Small intestine (tissue), 16 donors: ENCODE data around the gene DVL2. TPM values are rescaled to one million over a fixed set of nuclear protein-coding genes. Genes with fewer than 3 reads are reported as not detected.
A peak's percentile ranks its signal among the peaks of the same experiment; 100 is the strongest.

ENCODE experiments used
- DNase-seq, 2 donors: peaks; one replicate each; pipeline versions ENCODE4 v3.0.0 to v3.0.0-alpha.2; 2013
- FAIRE-seq: peaks from 2 replicates; lab custom pipeline; 2012; peaks lifted over from hg19 to GRCh38; lab: Jason Lieb, UNC
- H3K27ac ChIP-seq, 3 donors: one replicate each; pipeline ENCODE4 v1.5.1; 2013; ENCODE audit warnings: low read length in 2 of 3, mild to moderate bottlenecking in 2 of 3, control low read depth in 1 of 3, inconsistent platforms in 1 of 3, low read depth in 1 of 3, moderate library complexity in 1 of 3
- H3K27me3 ChIP-seq, 3 donors: one replicate each; pipeline ENCODE4 v1.6.1; 2013; ENCODE audit warnings: low read length in 3 of 3, inconsistent platforms in 1 of 3; ENCODE audit not compliant: control insufficient read depth in 3 of 3, insufficient read depth in 3 of 3
- H3K36me3 ChIP-seq, 3 donors: one replicate each; pipeline ENCODE4 v1.6.1; 2013; ENCODE audit warnings: low read length in 3 of 3, inconsistent platforms in 1 of 3, low read depth in 1 of 3, mild to moderate bottlenecking in 1 of 3, moderate library complexity in 1 of 3; ENCODE audit not compliant: control insufficient read depth in 3 of 3, insufficient read depth in 2 of 3
- H3K4me1 ChIP-seq, 3 donors: one replicate each; pipeline ENCODE4 v1.6.1; 2013; ENCODE audit warnings: low read length in 2 of 3, inconsistent platforms in 1 of 3, low read depth in 1 of 3, mild to moderate bottlenecking in 1 of 3, moderate library complexity in 1 of 3; ENCODE audit not compliant: control insufficient read depth in 3 of 3, insufficient read depth in 2 of 3
- H3K4me3 ChIP-seq, 3 donors: one replicate each; pipeline ENCODE4 v1.5.1; 2013; ENCODE audit warnings: low read length in 3 of 3, control low read depth in 1 of 3, inconsistent platforms in 1 of 3, low read depth in 1 of 3, mild to moderate bottlenecking in 1 of 3, moderate library complexity in 1 of 3
- H3K9me3 ChIP-seq, 2 donors: one replicate each; pipeline ENCODE4 v1.6.1; 2013; ENCODE audit warnings: low read depth in 1 of 2, low read length in 1 of 2; ENCODE audit not compliant: control insufficient read depth in 2 of 2, insufficient read depth in 1 of 2
- WGBS, 3 donors: extraction: QIAGEN DNeasy Blood & Tissue Kit; methylation state at CpG; one replicate each; pipeline ENCODE4 v1.1.7; 2013; 5-methylcytosine and 5-hydroxymethylcytosine counted together
- long read RNA-seq, 10 donors: transcript quantifications; one replicate each; lab custom pipeline, GENCODE V29; 2026
- polyA plus RNA-seq, 4 donors: library from polyadenylated mRNA; stranded (reverse) in 3 of 4; unstranded in 1 of 4; fragments of 200-250 nt in 3 of 4; fragments of 120-200 nt in 1 of 4; gene quantifications; one replicate each; pipeline versions ENCODE4 v1.2.1 to v1.2.3, GENCODE V29; 2013
- donor health status: healthy with polysubstance abuse.
- donor health status: control.
- donor health status: control.
- donor health status: Bipolar disorder and iron deficiency.
- donor health status: healthy.

The DVL2 gene
- polyA plus RNA-seq = 10 to 100 TPM in 3 of 4 donors, 1 to 10 TPM in 1; 8.1 to 44.4 (median 16.0) TPM
- long read RNA-seq, donor 1 = 0 reads
- long read RNA-seq, donor 2, partial matches to known transcripts = 0 of 2 reads
- long read RNA-seq, donor 2, other reads (novel, unspliced or antisense) = 0 of 2 reads
- long read RNA-seq, donor 3, partial matches to known transcripts = 0 of 3 reads
- long read RNA-seq, donor 3, other reads (novel, unspliced or antisense) = 0 of 3 reads
- long read RNA-seq, donor 4 = 0 reads
- long read RNA-seq, donor 5 = 0 reads
- long read RNA-seq, donor 6 = 0 reads
- long read RNA-seq, donor 7, partial matches to known transcripts = 0 of 4 reads
- long read RNA-seq, donor 7, other reads (novel, unspliced or antisense) = 0 of 4 reads
- long read RNA-seq, donor 8 = 0 reads
- long read RNA-seq, donor 9 = 0 reads
- long read RNA-seq, donor 10, partial matches to known transcripts = 0 of 3 reads
- long read RNA-seq, donor 10, other reads (novel, unspliced or antisense) = 0 of 3 reads

GRCh38 chr17:7234083-7234951 is at the start of gene DVL2:
DVL2 (minus strand) TSS chr17:7234517; CDS start chr17:7234262, 255 bp downstream.
- Histone ChIP-seq H3K4me3 (peak within 1 kb of the TSS; percentile 74 to 93 (median 75)), H3K4me1 (peaks cover 2 to 39% (median 4%) of the 10 kb centered on the region in 3 donors), H3K36me3 (peaks cover 2 to 50% (median 5%) of the 10 kb centered on the region in 3 donors), H3K27ac (peak within 1 kb of the TSS; percentile 41 to 92 (median 86)), H3K9me3 (no peaks in the 10 kb centered on the region), H3K27me3 (no peaks in the 10 kb centered on the region)
- DNase-seq (peak; percentile 95 to 98), FAIRE-seq (no peak)
- WGBS, 3 donors = 0 to 1% (median 0%) methylated on average over 56 to 72 of the region's 72 CpGs

GRCh38 chr17:7283471-7284216 is 49.3 kb upstream of the DVL2 start:
- Histone ChIP-seq H3K27me3 (peaks cover 0 to 17% (median 2%) of the 10 kb centered on the region in 3 donors), H3K27ac (no peak overlapping the region), H3K36me3 (no peaks in the 10 kb centered on the region), H3K4me1 (peaks cover 0 to 30% (median 0%) of the 10 kb centered on the region in 3 donors), H3K4me3 (no peak overlapping the region), H3K9me3 (no peaks in the 10 kb centered on the region)
- FAIRE-seq (no peak), DNase-seq (no peak)
- 85 to 87% (median 86%) methylated on average over 18 of the region's 18 CpGs for WGBS, 3 donors

- Histone ChIP-seq H3K36me3 (no peaks in the 10 kb centered on the region), H3K9me3 (no peaks in the 10 kb centered on the region), H3K4me3 (no peak overlapping the region), H3K4me1 (peaks cover 0 to 30% (median 0%) of the 10 kb centered on the region in 3 donors), H3K27ac (no peak overlapping the region), H3K27me3 (peaks cover 0 to 17% (median 2%) of the 10 kb centered on the region in 3 donors)
- WGBS, 3 donors = 53 to 56% (median 55%) methylated on average over 6 of the region's 6 CpGs
- no peak for FAIRE-seq
- no peak for DNase-seq
Observed at GRCh38 chr17:7282752-7283321, 48.5 kb upstream of the DVL2 start.

DNA sequence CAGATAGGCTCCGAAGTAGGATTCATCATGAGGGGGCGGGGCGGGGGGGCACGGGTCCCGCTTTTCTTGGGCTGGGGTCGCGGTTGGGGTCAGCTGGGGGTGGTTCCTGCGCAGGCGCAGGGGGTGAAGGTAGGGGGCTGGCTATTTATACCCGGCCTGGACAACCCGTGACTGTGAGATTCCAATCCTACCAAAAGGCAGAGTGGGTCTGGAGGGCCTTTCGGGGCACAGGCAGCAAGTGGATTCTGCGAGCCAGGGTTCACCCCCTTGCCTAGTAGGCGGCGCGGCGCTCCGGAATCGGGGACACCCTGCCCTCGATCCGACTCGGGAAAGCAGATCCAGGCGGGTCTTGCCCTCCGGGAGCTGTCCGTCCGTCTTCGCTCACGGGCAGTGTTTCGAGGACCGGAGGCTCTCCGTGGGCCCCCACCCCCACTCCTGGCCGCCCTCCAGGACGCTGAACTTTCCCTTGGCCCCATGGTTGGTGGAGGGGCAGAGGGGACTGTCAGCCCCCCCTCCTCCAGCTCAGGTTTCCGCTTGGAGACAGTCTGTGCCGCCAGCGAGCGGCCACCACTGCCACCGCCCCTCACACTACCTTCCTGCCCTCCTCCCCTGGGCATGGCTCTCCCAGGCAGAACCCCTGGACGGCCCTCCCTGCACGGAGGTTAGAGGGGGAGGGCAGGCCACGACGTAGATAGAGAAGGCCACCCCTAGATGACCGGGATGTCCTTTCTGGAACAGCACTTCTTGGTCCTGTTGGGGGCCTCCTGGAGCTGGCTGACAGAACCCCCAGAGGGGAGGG is 47.8 kb upstream of the DVL2 start:
- peak overlapping the region in 2 of 3 donors; percentile 44 to 48 for H3K4me3 ChIP-seq
- FAIRE-seq (no peak), DNase-seq (peak in 1 of 2 donors; percentile 37)
- peak overlapping the region in 1 of 3 donors; percentile 22 for H3K27ac ChIP-seq
- H3K27me3 ChIP-seq = peaks cover 0 to 17% (median 0%) of the 10 kb centered on the region in 3 donors
- H3K36me3 ChIP-seq = no peaks in the 10 kb centered on the region
- 4 to 7% (median 6%) methylated on average over 35 to 43 of the region's 43 CpGs for WGBS, 3 donors
- peaks cover 0 to 30% (median 0%) of the 10 kb centered on the region in 3 donors for H3K4me1 ChIP-seq
- H3K9me3 ChIP-seq = no peaks in the 10 kb centered on the region

DNA sequence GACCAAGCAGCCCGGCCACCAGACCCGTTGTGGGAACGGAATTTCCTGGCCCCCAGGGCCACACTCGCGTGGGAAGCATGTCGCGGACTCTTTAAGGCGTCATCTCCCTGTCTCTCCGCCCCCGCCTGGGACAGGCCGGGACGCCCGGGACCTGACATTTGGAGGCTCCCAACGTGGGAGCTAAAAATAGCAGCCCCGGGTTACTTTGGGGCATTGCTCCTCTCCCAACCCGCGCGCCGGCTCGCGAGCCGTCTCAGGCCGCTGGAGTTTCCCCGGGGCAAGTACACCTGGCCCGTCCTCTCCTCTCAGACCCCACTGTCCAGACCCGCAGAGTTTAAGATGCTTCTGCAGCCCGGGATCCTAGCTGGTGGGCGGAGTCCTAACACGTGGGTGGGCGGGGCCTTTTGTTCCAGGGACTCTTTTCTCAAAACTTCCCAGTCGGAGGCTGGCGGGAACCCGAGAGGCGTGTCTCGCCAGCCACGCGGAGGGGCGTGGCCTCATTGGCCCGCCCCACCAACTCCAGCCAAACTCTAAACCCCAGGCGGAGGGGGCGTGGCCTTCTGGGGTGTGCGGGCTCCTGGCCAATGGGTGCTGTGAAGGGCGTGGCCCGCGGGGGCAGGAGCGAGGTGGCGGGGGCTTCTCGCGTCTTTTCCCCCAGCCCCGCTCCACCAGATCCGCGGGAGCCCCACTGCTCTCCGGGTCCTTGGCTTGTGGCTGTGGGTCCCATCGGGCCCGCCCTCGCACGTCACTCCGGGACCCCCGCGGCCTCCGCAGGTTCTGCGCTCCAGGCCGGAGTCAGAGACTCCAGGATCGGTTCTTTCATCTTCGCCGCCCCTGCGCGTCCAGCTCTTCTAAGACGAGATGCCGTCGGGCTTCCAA is 47.0 kb upstream of the DVL2 start, which contains the start of gene SLC2A4:
TSS of gene SLC2A4 (plus strand) at position 645 of the 879 bp plus-strand sequence. CDS start at position 862, 217 bp downstream.
- Histone ChIP-seq H3K36me3 (no peaks in the 10 kb centered on the region), H3K27ac (peak within 1 kb of the TSS in 2 of 3 donors; percentile 6 to 82), H3K9me3 (no peaks in the 10 kb centered on the region), H3K27me3 (peaks cover 0 to 17% (median 0%) of the 10 kb centered on the region in 3 donors), H3K4me3 (peak within 1 kb of the TSS in 2 of 3 donors; percentile 44 to 48), H3K4me1 (peaks cover 0 to 30% (median 0%) of the 10 kb centered on the region in 3 donors)
- WGBS, 3 donors = 0 to 1% (median 0%) methylated on average over 50 to 71 of the region's 71 CpGs
- FAIRE-seq (no peak), DNase-seq (peak; percentile 94 to 97)

DNA sequence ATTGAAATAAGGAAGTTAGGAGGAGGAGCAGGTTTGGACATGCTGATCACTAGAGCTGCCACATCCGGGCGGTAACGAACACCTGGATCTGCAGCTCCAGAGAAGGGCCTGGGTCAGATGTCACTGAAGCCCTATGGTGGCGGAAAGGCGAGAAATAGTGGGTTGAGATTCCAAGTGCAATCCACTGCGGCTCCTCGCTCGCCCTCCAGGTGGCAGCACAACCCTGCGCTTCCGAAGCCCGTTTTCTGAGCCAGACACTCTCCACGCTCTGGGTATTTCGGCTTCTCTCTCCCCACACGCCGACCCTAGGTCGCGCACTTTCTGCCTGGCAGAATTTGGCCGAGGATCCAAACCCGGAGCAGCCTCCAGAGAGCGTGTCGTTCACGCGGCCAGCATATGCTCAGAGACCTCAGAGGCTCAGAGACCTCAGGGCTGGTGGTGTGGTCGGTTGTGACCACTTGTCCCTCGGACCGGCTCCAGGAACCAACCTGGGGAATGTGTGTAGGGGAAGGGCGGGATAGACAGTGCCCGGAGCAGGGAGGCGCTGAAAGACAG is 46.3 kb upstream of the DVL2 start:
- Histone ChIP-seq H3K27me3 (peaks cover 0 to 17% (median 0%) of the 10 kb centered on the region in 3 donors), H3K4me3 (peak overlapping the region in 2 of 3 donors; percentile 44 to 48), H3K4me1 (peaks cover 0 to 30% (median 0%) of the 10 kb centered on the region in 3 donors), H3K9me3 (no peaks in the 10 kb centered on the region), H3K36me3 (no peaks in the 10 kb centered on the region), H3K27ac (peak overlapping the region; percentile 6 to 82 (median 76))
- DNase-seq (peak; percentile 81 to 92), FAIRE-seq (no peak)
- 0 to 1% (median 1%) methylated on average over 27 to 29 of the region's 29 CpGs for WGBS, 3 donors
